GM18870 (cell line): ENCODE measurements around the gene SHISA7.

Experiments
- ATAC-seq: cut with Tn5 transposase; IDR thresholded peaks from one replicate; pipeline ENCODE4 v1.9.1; 2021; ENCODE audit warnings: moderate library complexity; ENCODE audit not compliant: unreplicated experiment

The SHISA7 gene

GRCh38 chr19:55443045-55443823 is at the start of gene SHISA7:
TSS of gene SHISA7 (minus strand) at chr19:55443300. CDS start at chr19:55442863, 437 bp downstream.
- ATAC-seq, result no peak

- ATAC-seq, result no peak
Measured at GRCh38 chr19:55492362-55492944, 49.4 kb upstream of the SHISA7 start.

GRCh38 chr19:55491546-55492360 is 48.7 kb upstream of the SHISA7 start:
- no peak for ATAC-seq

- no peak for ATAC-seq
Measured at GRCh38 chr19:55490478-55491432, 47.7 kb upstream of the SHISA7 start.

- ATAC-seq, result no peak
Measured at GRCh38 chr19:55489711-55490477, 46.8 kb upstream of the SHISA7 start.

GRCh38 chr19:55488986-55489710 is 46.0 kb upstream of the SHISA7 start:
- no peak for ATAC-seq

- no peak for ATAC-seq
Measured at GRCh38 chr19:55487924-55488687, 45.0 kb upstream of the SHISA7 start, which contains the start of gene SSC5D. TSS of gene SSC5D (plus strand) at chr19:55488436. CDS start at chr19:55488590, 154 bp downstream.

- no peak for ATAC-seq
Measured at GRCh38 chr19:55486971-55487923, 44.1 kb upstream of the SHISA7 start.

- ATAC-seq, result no peak
Measured at GRCh38 chr19:55486043-55486970, 43.2 kb upstream of the SHISA7 start.

- no peak for ATAC-seq
Measured at GRCh38 chr19:55485439-55486011, 42.4 kb upstream of the SHISA7 start.

- ATAC-seq, result no peak
Measured at GRCh38 chr19:55484593-55485438, 41.7 kb upstream of the SHISA7 start, which contains the start of gene NAT14. TSS of gene NAT14 (plus strand) at chr19:55485188. CDS start at chr19:55485709, 521 bp downstream.

GRCh38 chr19:55483706-55484592 is 40.8 kb upstream of the SHISA7 start:
- no peak for ATAC-seq

- ATAC-seq, result no peak
Measured at GRCh38 chr19:55482967-55483705, 40.0 kb upstream of the SHISA7 start.
